KOPT-K1 (cell line): ENCODE data around the gene TMEM63C.
"Not testable (repeated sequence)": the region's sequence is repeated elsewhere in the genome, so short reads cannot be mapped to it uniquely, and the experiment has no call there.

Source experiments
- H3K27ac ChIP-seq: fragments of 200-600 bp; sonication (generic); 2 replicates; pipeline ENCODE4 v1.5.1; 2016; ENCODE audit warnings: antibody characterized with exemption, mild to moderate bottlenecking, low read depth, low read length; ENCODE audit not compliant: poor library complexity, severe bottlenecking
- H3K36me3 ChIP-seq: fragments of 200-600 bp; sonication (generic); 2 replicates; pipeline ENCODE4 v1.5.1; 2017; ENCODE audit warnings: antibody characterized with exemption, mild to moderate bottlenecking, low read length, moderate library complexity; ENCODE audit not compliant: insufficient read depth
- H3K9me3 ChIP-seq: fragments of 200-600 bp; sonication (generic); 2 replicates; pipeline ENCODE4 v1.5.1; 2017; ENCODE audit warnings: antibody characterized with exemption, low read length, mild to moderate bottlenecking; ENCODE audit not compliant: insufficient read depth, poor library complexity, severe bottlenecking

TMEM63C gene

GRCh38 chr14:77275041-77275580, 93.5 kb downstream of the TMEM63C start:
- H3K27ac ChIP-seq, result no peak overlapping the region
- no peaks in the 10 kb centered on the region for H3K9me3 ChIP-seq
- peaks cover 9% of the 10 kb centered on the region; the same call in 1 of the 2 replicates for H3K36me3 ChIP-seq

GRCh38 chr14:77275601-77276017, 94.0 kb downstream of the TMEM63C start:
- Histone ChIP-seq H3K36me3 (peaks cover 9% of the 10 kb centered on the region; the same call in 1 of the 2 replicates), H3K27ac (no peak overlapping the region), H3K9me3 (no peaks in the 10 kb centered on the region)

- Histone ChIP-seq H3K36me3 (peaks cover 9% of the 10 kb centered on the region; the same call in 1 of the 2 replicates), H3K27ac (no peak overlapping the region), H3K9me3 (no peaks in the 10 kb centered on the region)
Measured at GRCh38 chr14:77276295-77276935, 94.8 kb downstream of the TMEM63C start.

GRCh38 chr14:77276959-77277358, 95.4 kb downstream of the TMEM63C start:
- no peak overlapping the region for H3K27ac ChIP-seq
- peaks cover 9% of the 10 kb centered on the region; the same call in 1 of the 2 replicates for H3K36me3 ChIP-seq
- no peaks in the 10 kb centered on the region for H3K9me3 ChIP-seq

- H3K9me3 ChIP-seq, result no peaks in the 10 kb centered on the region
- H3K27ac ChIP-seq, result no peak overlapping the region
- peaks cover 21% of the 10 kb centered on the region; the same call in 1 of the 2 replicates for H3K36me3 ChIP-seq
Measured at GRCh38 chr14:77278461-77279230, 97.0 kb downstream of the TMEM63C start.

- no peaks in the 10 kb centered on the region for H3K9me3 ChIP-seq
- H3K27ac ChIP-seq, result no peak overlapping the region
- H3K36me3 ChIP-seq, result peaks cover 32% of the 10 kb centered on the region; the same call in 1 of the 2 replicates
Measured at GRCh38 chr14:77279719-77280118, 98.1 kb downstream of the TMEM63C start.

GRCh38 chr14:77280921-77281320, 99.3 kb downstream of the TMEM63C start:
- H3K36me3 ChIP-seq, result peaks cover 44% of the 10 kb centered on the region; the same call in 1 of the 2 replicates
- H3K9me3 ChIP-seq, H3K27ac ChIP-seq: not testable (repeated sequence)

GRCh38 chr14:77281852-77282410, 100.3 kb downstream of the TMEM63C start:
- H3K36me3 ChIP-seq, result peaks cover 54% of the 10 kb centered on the region; the same call in 1 of the 2 replicates
- no peak overlapping the region for H3K27ac ChIP-seq
- no peaks in the 10 kb centered on the region for H3K9me3 ChIP-seq

GRCh38 chr14:77284066-77284465, 102.5 kb downstream of the TMEM63C start:
- H3K27ac ChIP-seq, result no peak overlapping the region
- H3K9me3 ChIP-seq, result no peaks in the 10 kb centered on the region
- H3K36me3 ChIP-seq, result peaks cover 49% of the 10 kb centered on the region; the same call in 1 of the 2 replicates

GRCh38 chr14:77284466-77284865, 102.9 kb downstream of the TMEM63C start:
- no peak overlapping the region for H3K27ac ChIP-seq
- H3K9me3 ChIP-seq, result no peaks in the 10 kb centered on the region
- H3K36me3 ChIP-seq, result peaks cover 48% of the 10 kb centered on the region; the same call in 1 of the 2 replicates

GRCh38 chr14:77286576-77286975, 105.0 kb downstream of the TMEM63C start:
- Histone ChIP-seq H3K27ac (no peak overlapping the region), H3K36me3 (peaks cover 45% of the 10 kb centered on the region; the same call in 1 of the 2 replicates), H3K9me3 (no peaks in the 10 kb centered on the region)

- H3K36me3 ChIP-seq, result 0 out of 2 replicates have a peak, but pooled peaks cover 14% of the 10 kb centered on the region
- no peak overlapping the region for H3K27ac ChIP-seq
- no peaks in the 10 kb centered on the region for H3K9me3 ChIP-seq
Measured at GRCh38 chr14:77290705-77291104, 109.1 kb downstream of the TMEM63C start.

- Histone ChIP-seq H3K9me3 (no peaks in the 10 kb centered on the region), H3K36me3 (peaks cover 22% of the 10 kb centered on the region; the same call in 1 of the 2 replicates), H3K27ac (no peak overlapping the region)
Measured at GRCh38 chr14:77296155-77296554, 114.6 kb downstream of the TMEM63C start.

- H3K9me3 ChIP-seq, result no peaks in the 10 kb centered on the region
- H3K27ac ChIP-seq, result no peak overlapping the region
- H3K36me3 ChIP-seq, result peaks cover 22% of the 10 kb centered on the region; the same call in 1 of the 2 replicates
Measured at GRCh38 chr14:77296906-77297305, 115.3 kb downstream of the TMEM63C start.

GRCh38 chr14:77299771-77300170, 118.2 kb downstream of the TMEM63C start:
- H3K9me3 ChIP-seq, result no peaks in the 10 kb centered on the region
- H3K36me3 ChIP-seq, result peaks cover 27% of the 10 kb centered on the region; the same call in 1 of the 2 replicates

More at GRCh38 chr14:77299771-77300170, 118.2 kb downstream of the TMEM63C start:
- H3K27ac ChIP-seq, result no peak overlapping the region
